RWPE2 (cell line): ENCODE measurements around the gene PTPDC1.
A peak's percentile ranks its signal among the peaks of the same experiment; 100 is the strongest.

Experiments used
- ATAC-seq: fragments of 200-7000 bp; cut with Tn5 transposase; 3 replicates; pipeline ENCODE4 v1.9.1; 2021; ENCODE audit warnings: low read depth
- DNase-seq: peaks from one replicate; pipeline ENCODE4 v3.0.0-alpha.2; 2020; ENCODE audit warnings: low spot score
- H3K27ac ChIP-seq: fragments of 450-650 bp; 2 replicates; pipeline ENCODE4 v1.5.1; 2017; ENCODE audit warnings: mild to moderate bottlenecking; ENCODE audit not compliant: poor library complexity, severe bottlenecking
- H3K27me3 ChIP-seq: fragments of 250-450 bp; sonication (Bioruptor Pico); 2 replicates; pipeline ENCODE4 v1.5.1; 2021; ENCODE audit warnings: mild to moderate bottlenecking, moderate library complexity; ENCODE audit not compliant: insufficient read depth, poor library complexity, severe bottlenecking
- H3K36me3 ChIP-seq: fragments of 250-450 bp; sonication (Bioruptor Pico); 2 replicates; pipeline ENCODE4 v1.5.1; 2020; ENCODE audit warnings: low read depth, mild to moderate bottlenecking, moderate library complexity
- H3K4me1 ChIP-seq: fragments of 250-450 bp; sonication (Bioruptor Pico); 2 replicates; pipeline ENCODE4 v1.5.1; 2021; ENCODE audit warnings: mild to moderate bottlenecking, moderate library complexity; ENCODE audit not compliant: insufficient read depth, poor library complexity, severe bottlenecking
- H3K4me3 ChIP-seq: fragments of 250-450 bp; sonication (Bioruptor Pico); 2 replicates; pipeline ENCODE4 v1.5.1; 2021; ENCODE audit warnings: mild to moderate bottlenecking, moderate library complexity; ENCODE audit not compliant: severe bottlenecking
- H3K9me3 ChIP-seq: fragments of 250-450 bp; sonication (Bioruptor Pico); 2 replicates; pipeline ENCODE4 v1.5.1; 2021; ENCODE audit warnings: mild to moderate bottlenecking, moderate library complexity; ENCODE audit not compliant: severe bottlenecking
- TF ChIP-seq, protein P1 (sequence below): fragments of 450-650 bp; IDR thresholded peaks from one replicate; pipeline ENCODE4 v1.5.1; 2017; ENCODE audit warnings: mild to moderate bottlenecking, moderate library complexity; ENCODE audit not compliant: poor library complexity, severe bottlenecking

PTPDC1 gene

DNA sequence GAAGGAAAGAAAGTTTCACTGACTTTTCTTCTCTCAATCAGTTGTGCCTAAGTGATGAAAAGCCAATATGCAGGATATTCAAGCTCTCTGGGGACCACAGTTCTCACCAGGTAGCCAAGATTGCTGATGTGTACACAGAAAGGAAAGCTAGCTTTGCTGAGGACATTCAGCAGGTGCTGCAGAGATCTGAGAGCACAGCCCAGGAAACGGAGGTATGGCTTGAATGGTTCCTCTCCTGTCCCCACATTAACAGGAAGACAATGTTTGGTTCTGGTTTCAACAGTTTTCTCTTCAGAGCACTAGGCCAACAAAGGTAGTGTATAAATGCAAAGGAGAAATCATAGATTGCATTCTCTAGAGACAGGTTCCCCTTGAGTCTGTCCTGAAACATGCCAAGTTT is 69.6 kb downstream of the PTPDC1 start:
- Histone ChIP-seq H3K9me3 (no peaks in the 10 kb centered on the region), H3K27ac (no peak overlapping the region), H3K36me3 (no peaks in the 10 kb centered on the region), H3K4me3 (no peak overlapping the region), H3K27me3 (no peaks in the 10 kb centered on the region), H3K4me1 (peaks cover 13% of the 10 kb centered on the region)
- ATAC-seq (no peak), DNase-seq (no peak)
- TF ChIP-seq, protein P1, sequence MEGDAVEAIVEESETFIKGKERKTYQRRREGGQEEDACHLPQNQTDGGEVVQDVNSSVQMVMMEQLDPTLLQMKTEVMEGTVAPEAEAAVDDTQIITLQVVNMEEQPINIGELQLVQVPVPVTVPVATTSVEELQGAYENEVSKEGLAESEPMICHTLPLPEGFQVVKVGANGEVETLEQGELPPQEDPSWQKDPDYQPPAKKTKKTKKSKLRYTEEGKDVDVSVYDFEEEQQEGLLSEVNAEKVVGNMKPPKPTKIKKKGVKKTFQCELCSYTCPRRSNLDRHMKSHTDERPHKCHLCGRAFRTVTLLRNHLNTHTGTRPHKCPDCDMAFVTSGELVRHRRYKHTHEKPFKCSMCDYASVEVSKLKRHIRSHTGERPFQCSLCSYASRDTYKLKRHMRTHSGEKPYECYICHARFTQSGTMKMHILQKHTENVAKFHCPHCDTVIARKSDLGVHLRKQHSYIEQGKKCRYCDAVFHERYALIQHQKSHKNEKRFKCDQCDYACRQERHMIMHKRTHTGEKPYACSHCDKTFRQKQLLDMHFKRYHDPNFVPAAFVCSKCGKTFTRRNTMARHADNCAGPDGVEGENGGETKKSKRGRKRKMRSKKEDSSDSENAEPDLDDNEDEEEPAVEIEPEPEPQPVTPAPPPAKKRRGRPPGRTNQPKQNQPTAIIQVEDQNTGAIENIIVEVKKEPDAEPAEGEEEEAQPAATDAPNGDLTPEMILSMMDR, result no peak

- Histone ChIP-seq H3K36me3 (no peaks in the 10 kb centered on the region), H3K4me3 (no peak overlapping the region), H3K27me3 (no peaks in the 10 kb centered on the region), H3K27ac (peak overlapping the region; percentile 39), H3K9me3 (no peaks in the 10 kb centered on the region), H3K4me1 (peaks cover 13% of the 10 kb centered on the region)
- ATAC-seq (no peak), DNase-seq (no peak)
- TF ChIP-seq, protein P1, result no peak
Observed at GRCh38 chr9:94156348-94157049, 72.2 kb downstream of the PTPDC1 start.

DNA sequence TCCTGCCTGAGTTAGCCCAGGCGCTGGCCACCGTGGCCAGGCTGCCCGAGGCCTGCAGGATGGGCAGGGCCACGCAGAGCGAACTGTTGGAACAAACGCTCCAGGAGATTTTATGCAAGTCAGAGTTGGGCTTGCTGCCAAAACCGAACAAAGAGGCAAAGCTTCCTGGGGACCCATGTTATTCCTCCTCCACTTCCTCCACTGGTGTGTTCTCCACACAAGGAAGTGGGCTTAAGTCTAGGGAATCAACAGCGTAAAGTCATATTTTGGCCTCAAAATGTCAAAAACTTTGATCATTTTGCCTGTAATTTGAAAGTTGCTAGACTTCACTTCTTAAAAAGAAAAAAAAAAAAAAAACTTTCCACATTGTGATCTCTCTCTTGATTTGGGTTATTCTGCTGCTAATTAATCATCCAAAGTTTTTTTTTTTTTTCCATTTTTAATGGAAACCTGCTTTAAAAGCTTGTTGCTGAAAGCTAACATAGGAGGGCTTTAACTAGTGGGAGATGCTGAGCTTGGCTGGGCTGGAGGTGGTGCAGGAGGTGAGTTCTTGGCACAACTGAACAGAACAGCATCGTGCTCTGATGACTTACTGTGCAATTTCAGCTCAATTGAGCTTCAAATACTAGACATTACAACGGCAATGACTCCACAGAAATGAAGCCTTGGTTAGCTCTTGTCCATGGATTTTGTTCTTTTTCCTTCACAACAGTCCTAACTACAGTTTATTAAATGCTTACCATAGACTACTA is 73.0 kb downstream of the PTPDC1 start:
- TF ChIP-seq, protein P1, result no peak
- ATAC-seq (peak; percentile 76; the same call in 2 of the 3 replicates), DNase-seq (no peak)
- H3K4me3 ChIP-seq, result no peak overlapping the region
- no peaks in the 10 kb centered on the region for H3K27me3 ChIP-seq
- H3K4me1 ChIP-seq, result peaks cover 13% of the 10 kb centered on the region
- no peaks in the 10 kb centered on the region for H3K36me3 ChIP-seq
- no peaks in the 10 kb centered on the region for H3K9me3 ChIP-seq
- H3K27ac ChIP-seq, result peak overlapping the region; percentile 39
